Measurements from ENCODE around the gene MCEMP1. TPM values are rescaled to one million over a fixed set of nuclear protein-coding genes. Genes with fewer than 3 reads are reported as not detected.

Gene MCEMP1
- total and polyA plus RNA-seq, 2 experiments from 2014 or later = not detected

DNA sequence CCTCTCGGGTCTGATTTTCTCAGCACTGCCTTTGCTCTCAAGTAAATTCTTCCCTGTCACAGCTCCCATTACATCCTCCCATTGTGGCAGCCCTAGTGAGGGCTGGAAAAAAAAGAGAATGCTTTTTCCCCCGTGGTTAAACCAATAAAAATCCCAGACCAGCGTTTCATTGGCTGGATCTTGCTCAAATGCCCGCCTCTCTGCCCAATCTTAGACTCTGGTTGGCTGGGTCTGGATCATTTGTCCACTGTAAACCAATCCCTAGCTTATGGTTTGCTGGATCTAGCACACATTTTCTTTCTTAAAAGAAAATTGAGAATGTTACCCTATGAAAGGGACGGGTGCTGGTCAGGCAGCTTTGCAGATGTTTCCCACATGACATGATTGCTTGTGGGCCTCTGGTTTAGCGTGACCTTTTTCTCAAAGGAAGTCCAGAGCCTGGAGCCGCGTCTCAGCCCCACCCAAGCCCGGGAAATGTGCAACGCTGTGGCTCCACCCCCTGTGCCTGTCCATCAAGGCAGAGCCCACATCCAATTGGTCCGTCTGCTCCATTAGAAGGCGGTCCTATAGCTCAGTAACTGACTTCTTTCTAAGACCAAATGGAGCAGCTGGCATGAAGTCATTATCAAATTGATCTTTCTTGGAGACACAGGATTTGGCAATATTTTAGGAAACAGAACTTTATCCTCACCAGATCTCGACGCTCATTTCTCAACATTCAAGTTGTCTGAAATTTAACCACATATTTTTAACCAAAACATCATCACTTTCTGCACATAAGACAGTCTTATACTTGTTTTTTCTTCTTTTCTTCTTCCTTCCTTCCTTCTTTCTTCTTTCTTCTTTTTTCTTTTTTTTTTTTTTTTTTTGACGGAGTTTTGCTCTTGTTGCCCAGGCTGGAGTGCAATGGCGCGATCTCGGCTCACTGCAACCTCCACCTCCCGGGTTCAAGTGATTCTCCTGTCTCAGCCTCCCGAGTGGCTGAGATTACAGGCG is 2.6 kb upstream of the MCEMP1 start (continued):
- TF ChIP-seq REST (IDR thresholded peaks at IDR 0.05; ENCODE audit: unreplicated experiment) (no peak), ZNF114 (CRISPR knock-in tag; IDR thresholded peaks at IDR 0.05) (no peak), POLR2AphosphoS5 (IDR thresholded peaks at IDR 0.05; ENCODE audit: low read depth) (no peak)
- TF ChIP-seq, protein P1, sequence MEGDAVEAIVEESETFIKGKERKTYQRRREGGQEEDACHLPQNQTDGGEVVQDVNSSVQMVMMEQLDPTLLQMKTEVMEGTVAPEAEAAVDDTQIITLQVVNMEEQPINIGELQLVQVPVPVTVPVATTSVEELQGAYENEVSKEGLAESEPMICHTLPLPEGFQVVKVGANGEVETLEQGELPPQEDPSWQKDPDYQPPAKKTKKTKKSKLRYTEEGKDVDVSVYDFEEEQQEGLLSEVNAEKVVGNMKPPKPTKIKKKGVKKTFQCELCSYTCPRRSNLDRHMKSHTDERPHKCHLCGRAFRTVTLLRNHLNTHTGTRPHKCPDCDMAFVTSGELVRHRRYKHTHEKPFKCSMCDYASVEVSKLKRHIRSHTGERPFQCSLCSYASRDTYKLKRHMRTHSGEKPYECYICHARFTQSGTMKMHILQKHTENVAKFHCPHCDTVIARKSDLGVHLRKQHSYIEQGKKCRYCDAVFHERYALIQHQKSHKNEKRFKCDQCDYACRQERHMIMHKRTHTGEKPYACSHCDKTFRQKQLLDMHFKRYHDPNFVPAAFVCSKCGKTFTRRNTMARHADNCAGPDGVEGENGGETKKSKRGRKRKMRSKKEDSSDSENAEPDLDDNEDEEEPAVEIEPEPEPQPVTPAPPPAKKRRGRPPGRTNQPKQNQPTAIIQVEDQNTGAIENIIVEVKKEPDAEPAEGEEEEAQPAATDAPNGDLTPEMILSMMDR (conservative IDR thresholded peaks at IDR 0.05; ENCODE audit: low read depth in 2 of 2) = no peak

DNA sequence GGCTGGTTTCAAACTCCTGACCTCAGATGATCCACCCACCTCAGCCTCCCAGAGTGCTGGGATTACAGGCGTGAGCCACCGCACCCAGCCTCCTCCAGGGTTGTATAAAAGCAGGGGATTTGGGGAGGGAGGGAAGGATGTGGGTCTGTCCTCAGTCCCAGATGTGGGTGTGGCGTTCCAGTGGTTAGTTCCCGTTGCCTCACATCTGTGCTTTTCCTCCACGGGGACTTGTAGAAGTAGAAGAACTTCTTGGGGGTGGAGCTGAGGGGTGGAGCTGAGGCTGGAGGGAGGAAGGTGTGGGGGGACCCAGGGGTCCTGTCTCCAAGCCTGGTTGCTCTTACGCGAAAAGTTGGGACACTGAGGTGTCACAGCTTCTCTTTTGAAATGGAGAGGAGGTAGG is 514 bp upstream of the MCEMP1 start:
- ATAC-seq (no peak), DNase-seq (ENCODE audit: low spot score) (no peak)
- peaks cover 17% of the 10 kb centered on the region; the same call in 1 of the 2 replicates for H3K27me3 ChIP-seq (ENCODE audit: insufficient read depth)
- no peak overlapping the region for H3K4me3 Mint-ChIP-seq
- H4K20me1 ChIP-seq (replicated peaks; ENCODE audit: insufficient read depth) = no peaks in the 10 kb centered on the region
- H3K27ac ChIP-seq (ENCODE audit: low read depth) = no peak overlapping the region
- no peak overlapping the region for H3K4me3 ChIP-seq
- 0 out of 2 replicates have a peak, but pooled peaks cover 3% of the 10 kb centered on the region for H3K79me2 ChIP-seq (replicated peaks; ENCODE audit: insufficient read depth)
- no peaks in the 10 kb centered on the region for H3K36me3 Mint-ChIP-seq (ENCODE audit: low read depth)
- no peak overlapping the region for H3K4me2 ChIP-seq
- no peaks in the 10 kb centered on the region for H3K4me1 Mint-ChIP-seq
- no peak overlapping the region for H3K27ac Mint-ChIP-seq
- peaks cover 32% of the 10 kb centered on the region for H3K27me3 Mint-ChIP-seq (ENCODE audit: insufficient read depth, low read depth, poor library complexity)
- peaks cover 6% of the 10 kb centered on the region for H3K9me3 Mint-ChIP-seq
- H3K36me3 ChIP-seq (ENCODE audit: insufficient read depth) = no peaks in the 10 kb centered on the region
- no peaks in the 10 kb centered on the region for H3K9me2 ChIP-seq (ENCODE audit: insufficient read depth)
- H2AFZ ChIP-seq = no peak overlapping the region
- no peaks in the 10 kb centered on the region for H3K4me1 ChIP-seq (ENCODE audit: insufficient read depth)
- H3F3A ChIP-seq (replicated peaks; ENCODE audit: low read depth) = no peaks in the 10 kb centered on the region
- TF ChIP-seq, protein P1 (conservative IDR thresholded peaks at IDR 0.05; ENCODE audit: low read depth in 2 of 2) = no peak
- TF ChIP-seq POLR2AphosphoS5 (IDR thresholded peaks at IDR 0.05; ENCODE audit: low read depth) = no peak
- TF ChIP-seq, protein P2, sequence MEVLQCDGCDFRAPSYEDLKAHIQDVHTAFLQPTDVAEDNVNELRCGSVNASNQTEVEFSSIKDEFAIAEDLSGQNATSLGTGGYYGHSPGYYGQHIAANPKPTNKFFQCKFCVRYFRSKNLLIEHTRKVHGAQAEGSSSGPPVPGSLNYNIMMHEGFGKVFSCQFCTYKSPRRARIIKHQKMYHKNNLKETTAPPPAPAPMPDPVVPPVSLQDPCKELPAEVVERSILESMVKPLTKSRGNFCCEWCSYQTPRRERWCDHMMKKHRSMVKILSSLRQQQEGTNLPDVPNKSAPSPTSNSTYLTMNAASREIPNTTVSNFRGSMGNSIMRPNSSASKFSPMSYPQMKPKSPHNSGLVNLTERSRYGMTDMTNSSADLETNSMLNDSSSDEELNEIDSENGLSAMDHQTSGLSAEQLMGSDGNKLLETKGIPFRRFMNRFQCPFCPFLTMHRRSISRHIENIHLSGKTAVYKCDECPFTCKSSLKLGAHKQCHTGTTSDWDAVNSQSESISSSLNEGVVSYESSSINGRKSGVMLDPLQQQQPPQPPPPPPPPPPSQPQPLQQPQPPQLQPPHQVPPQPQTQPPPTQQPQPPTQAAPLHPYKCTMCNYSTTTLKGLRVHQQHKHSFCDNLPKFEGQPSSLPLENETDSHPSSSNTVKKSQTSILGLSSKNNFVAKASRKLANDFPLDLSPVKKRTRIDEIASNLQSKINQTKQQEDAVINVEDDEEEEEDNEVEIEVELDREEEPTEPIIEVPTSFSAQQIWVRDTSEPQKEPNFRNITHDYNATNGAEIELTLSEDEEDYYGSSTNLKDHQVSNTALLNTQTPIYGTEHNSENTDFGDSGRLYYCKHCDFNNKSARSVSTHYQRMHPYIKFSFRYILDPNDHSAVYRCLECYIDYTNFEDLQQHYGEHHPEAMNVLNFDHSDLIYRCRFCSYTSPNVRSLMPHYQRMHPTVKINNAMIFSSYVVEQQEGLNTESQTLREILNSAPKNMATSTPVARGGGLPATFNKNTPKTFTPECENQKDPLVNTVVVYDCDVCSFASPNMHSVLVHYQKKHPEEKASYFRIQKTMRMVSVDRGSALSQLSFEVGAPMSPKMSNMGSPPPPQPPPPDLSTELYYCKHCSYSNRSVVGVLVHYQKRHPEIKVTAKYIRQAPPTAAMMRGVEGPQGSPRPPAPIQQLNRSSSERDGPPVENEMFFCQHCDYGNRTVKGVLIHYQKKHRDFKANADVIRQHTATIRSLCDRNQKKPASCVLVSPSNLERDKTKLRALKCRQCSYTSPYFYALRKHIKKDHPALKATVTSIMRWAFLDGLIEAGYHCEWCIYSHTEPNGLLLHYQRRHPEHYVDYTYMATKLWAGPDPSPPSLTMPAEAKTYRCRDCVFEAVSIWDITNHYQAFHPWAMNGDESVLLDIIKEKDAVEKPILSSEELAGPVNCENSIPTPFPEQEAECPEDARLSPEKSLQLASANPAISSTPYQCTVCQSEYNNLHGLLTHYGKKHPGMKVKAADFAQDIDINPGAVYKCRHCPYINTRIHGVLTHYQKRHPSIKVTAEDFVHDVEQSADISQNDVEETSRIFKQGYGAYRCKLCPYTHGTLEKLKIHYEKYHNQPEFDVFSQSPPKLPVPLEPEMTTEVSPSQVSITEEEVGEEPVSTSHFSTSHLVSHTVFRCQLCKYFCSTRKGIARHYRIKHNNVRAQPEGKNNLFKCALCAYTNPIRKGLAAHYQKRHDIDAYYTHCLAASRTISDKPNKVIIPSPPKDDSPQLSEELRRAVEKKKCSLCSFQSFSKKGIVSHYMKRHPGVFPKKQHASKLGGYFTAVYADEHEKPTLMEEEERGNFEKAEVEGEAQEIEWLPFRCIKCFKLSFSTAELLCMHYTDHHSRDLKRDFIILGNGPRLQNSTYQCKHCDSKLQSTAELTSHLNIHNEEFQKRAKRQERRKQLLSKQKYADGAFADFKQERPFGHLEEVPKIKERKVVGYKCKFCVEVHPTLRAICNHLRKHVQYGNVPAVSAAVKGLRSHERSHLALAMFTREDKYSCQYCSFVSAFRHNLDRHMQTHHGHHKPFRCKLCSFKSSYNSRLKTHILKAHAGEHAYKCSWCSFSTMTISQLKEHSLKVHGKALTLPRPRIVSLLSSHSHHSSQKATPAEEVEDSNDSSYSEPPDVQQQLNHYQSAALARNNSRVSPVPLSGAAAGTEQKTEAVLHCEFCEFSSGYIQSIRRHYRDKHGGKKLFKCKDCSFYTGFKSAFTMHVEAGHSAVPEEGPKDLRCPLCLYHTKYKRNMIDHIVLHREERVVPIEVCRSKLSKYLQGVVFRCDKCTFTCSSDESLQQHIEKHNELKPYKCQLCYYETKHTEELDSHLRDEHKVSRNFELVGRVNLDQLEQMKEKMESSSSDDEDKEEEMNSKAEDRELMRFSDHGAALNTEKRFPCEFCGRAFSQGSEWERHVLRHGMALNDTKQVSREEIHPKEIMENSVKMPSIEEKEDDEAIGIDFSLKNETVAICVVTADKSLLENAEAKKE (CRISPR knock-in tag; IDR thresholded peaks at IDR 0.05) = no peak

Data from GM23338 (cell line).